H9 (cell line): ENCODE measurements around the gene ALKBH7. TPM values are rescaled to one million over a fixed set of nuclear protein-coding genes. Genes with fewer than 3 reads are reported as not detected.
"Not testable (repeated sequence)": the region's sequence is repeated elsewhere in the genome, so short reads cannot be mapped to it uniquely, and the experiment has no call there.

ENCODE experiments used
- DNase-seq: peaks from one replicate; pipeline ENCODE4 v3.0.0-alpha.2; 2017
- H2AFZ ChIP-seq: one replicate; pipeline ENCODE4 v1.6.1; 2013; ENCODE audit warnings: mild to moderate bottlenecking, low read length, control low read depth, moderate library complexity
- H2AK5ac ChIP-seq: 2 replicates; pipeline ENCODE4 v1.6.1; 2013; ENCODE audit warnings: low read length, control low read depth, mixed read lengths; ENCODE audit not compliant: insufficient read length
- H2BK120ac ChIP-seq: one replicate; pipeline ENCODE4 v1.6.1; 2013; ENCODE audit warnings: low read depth, mild to moderate bottlenecking, low read length, control low read depth, inconsistent platforms; ENCODE audit not compliant: poor library complexity, severe bottlenecking
- H2BK12ac ChIP-seq: 2 replicates; pipeline ENCODE4 v1.6.1; 2013; ENCODE audit warnings: low read length, control low read depth, mixed read lengths, low read depth; ENCODE audit not compliant: insufficient read length
- H2BK15ac ChIP-seq: 2 replicates; pipeline ENCODE4 v1.6.1; 2013; ENCODE audit warnings: low read depth, low read length, control low read depth
- H2BK20ac ChIP-seq: one replicate; pipeline ENCODE4 v1.6.1; 2013; ENCODE audit warnings: low read depth, mild to moderate bottlenecking, low read length, control low read depth, inconsistent platforms; ENCODE audit not compliant: poor library complexity, severe bottlenecking
- H2BK5ac ChIP-seq: 2 replicates; pipeline ENCODE4 v1.6.1; 2013; ENCODE audit warnings: low read length, control low read depth, mixed read lengths; ENCODE audit not compliant: insufficient read length
- H3K14ac ChIP-seq: 2 replicates; pipeline ENCODE4 v1.6.1; 2013; ENCODE audit warnings: low read length, control low read depth; ENCODE audit not compliant: insufficient read depth
- H3K18ac ChIP-seq: 2 replicates; pipeline ENCODE4 v1.6.1; 2013; ENCODE audit warnings: low read depth, mild to moderate bottlenecking, mixed read lengths, low read length, control low read depth; ENCODE audit not compliant: insufficient read length
- H3K23ac ChIP-seq: 2 replicates; pipeline ENCODE4 v1.6.1; 2013; ENCODE audit warnings: low read length, control low read depth, mixed read lengths, low read depth; ENCODE audit not compliant: insufficient read length
- H3K23me2 ChIP-seq: 2 replicates; pipeline ENCODE4 v1.6.1; 2013; ENCODE audit warnings: low read depth, mild to moderate bottlenecking, mixed read lengths, low read length, control low read depth; ENCODE audit not compliant: insufficient read length, poor library complexity, severe bottlenecking
- H3K27ac ChIP-seq: 2 replicates; pipeline ENCODE4 v1.5.1; 2013; ENCODE audit warnings: low read length, control low read depth, mixed read lengths, low read depth; ENCODE audit not compliant: insufficient read length
- H3K27me3 ChIP-seq: 2 replicates; pipeline ENCODE4 v1.6.1; 2013; ENCODE audit warnings: low read length, control low read depth, inconsistent platforms; ENCODE audit not compliant: insufficient read depth
- H3K4ac ChIP-seq: 2 replicates; pipeline ENCODE4 v1.6.1; 2013; ENCODE audit warnings: low read depth, mild to moderate bottlenecking, control low read depth, inconsistent platforms, low read length, moderate library complexity
- H3K4me1 ChIP-seq: 2 replicates; pipeline ENCODE4 v1.6.1; 2013; ENCODE audit warnings: low read length, control low read depth, inconsistent platforms; ENCODE audit not compliant: insufficient read depth
- H3K4me2 ChIP-seq: 2 replicates; pipeline ENCODE4 v1.6.1; 2013; ENCODE audit warnings: low read length, control low read depth, mixed read lengths; ENCODE audit not compliant: insufficient read length, insufficient read depth
- H3K56ac ChIP-seq: 2 replicates; pipeline ENCODE4 v1.6.1; 2013; ENCODE audit warnings: low read depth, mild to moderate bottlenecking, mixed read lengths, low read length, control low read depth; ENCODE audit not compliant: insufficient read length
- H3K79me1 ChIP-seq: 2 replicates; pipeline ENCODE4 v1.6.1; 2013; ENCODE audit warnings: low read depth, mild to moderate bottlenecking, moderate library complexity, low read length, control low read depth, inconsistent platforms; ENCODE audit not compliant: insufficient read depth, poor library complexity, severe bottlenecking
- H3K79me2 ChIP-seq: 2 replicates; pipeline ENCODE4 v1.6.1; 2013; ENCODE audit warnings: low read length, control low read depth, inconsistent platforms; ENCODE audit not compliant: insufficient read depth
- H3K9ac ChIP-seq: 2 replicates; pipeline ENCODE4 v1.6.1; 2013; ENCODE audit warnings: low read length, control low read depth, mixed read lengths; ENCODE audit not compliant: insufficient read length; ENCODE audit errors: extremely low read depth
- H3K9me3 ChIP-seq: one replicate; pipeline ENCODE4 v1.6.1; 2013; ENCODE audit warnings: low read depth, low read length, inconsistent platforms; ENCODE audit not compliant: control insufficient read depth
- H3T11ph ChIP-seq: one replicate; pipeline ENCODE4 v1.6.1; 2013; ENCODE audit warnings: mild to moderate bottlenecking, low read length, control low read depth, inconsistent platforms
- H4K20me1 ChIP-seq: one replicate; pipeline ENCODE4 v1.6.1; 2013; ENCODE audit not compliant: control insufficient read depth, insufficient read length, insufficient read depth
- H4K5ac ChIP-seq: 2 replicates; pipeline ENCODE4 v1.6.1; 2013; ENCODE audit warnings: low read depth, mild to moderate bottlenecking, mixed read lengths, low read length, control low read depth; ENCODE audit not compliant: insufficient read length
- H4K8ac ChIP-seq: replicated peaks from 2 replicates; pipeline ENCODE4 v1.6.1; 2013; ENCODE audit warnings: low read length, control low read depth, mixed read lengths, low read depth; ENCODE audit not compliant: insufficient read length
- H4K91ac ChIP-seq: 2 replicates; pipeline ENCODE4 v1.6.1; 2013; ENCODE audit warnings: low read depth, mild to moderate bottlenecking, moderate library complexity, mixed read lengths, low read length, control low read depth; ENCODE audit not compliant: insufficient read length
- H3K27ac Mint-ChIP-seq, 3 experiments: 2 replicates in 2 of 3; 3 replicates in 1 of 3; pipeline ENCODE4 v1.8.0; 2020 to 2021; ENCODE audit warnings: mixed read lengths in 3 of 3, mild to moderate bottlenecking in 1 of 3, moderate library complexity in 1 of 3
- H3K27me3 Mint-ChIP-seq: 2 replicates; pipeline ENCODE4 v1.8.0; 2021; ENCODE audit warnings: low read depth, mild to moderate bottlenecking, moderate library complexity, mixed read lengths
- H3K36me3 Mint-ChIP-seq, 3 experiments: 2 replicates in 2 of 3; 3 replicates in 1 of 3; pipeline ENCODE4 v1.8.0; 2020 to 2021; ENCODE audit warnings: low read depth in 3 of 3, mixed read lengths in 3 of 3; ENCODE audit not compliant: insufficient read depth in 1 of 3
- H3K4me1 Mint-ChIP-seq, 2 experiments: 2 replicates each; pipeline ENCODE4 v1.8.0; 2020; ENCODE audit warnings: mixed read lengths in 2 of 2
- H3K4me3 Mint-ChIP-seq, 2 experiments: 2 replicates in 1 of 2; 3 replicates in 1 of 2; pipeline ENCODE4 v1.8.0; 2020 to 2021; ENCODE audit warnings: mild to moderate bottlenecking in 2 of 2, mixed read lengths in 2 of 2, moderate library complexity in 1 of 2
- H3K9me3 Mint-ChIP-seq, 2 experiments: 2 replicates in 1 of 2; 3 replicates in 1 of 2; pipeline ENCODE4 v1.8.0; 2020; ENCODE audit warnings: mild to moderate bottlenecking in 2 of 2, mixed read lengths in 2 of 2, moderate library complexity in 1 of 2
- CTCF ChIP-seq: fragments of 200-600 bp; sonication (generic); conservative IDR thresholded peaks from 3 replicates; pipeline ENCODE4 v1.8.0; 2021; ENCODE audit warnings: antibody characterized with exemption, mild to moderate bottlenecking
- WGBS: extraction: QIAGEN DNeasy Blood & Tissue Kit; methylation state at CpG from one replicate; pipeline ENCODE4 v1.1.7; 2013; ENCODE audit warnings: missing lambda C conversion rate, low lambda C conversion rate, mixed read lengths; ENCODE audit not compliant: insufficient read length; ENCODE audit errors: extremely low coverage; 5-methylcytosine and 5-hydroxymethylcytosine counted together
- total RNA-seq: library from RNA; stranded (reverse); gene quantifications from 2 replicates; pipeline ENCODE4 v1.2.1, GENCODE V29; 2021

Gene ALKBH7
- total RNA-seq, 1 experiment from 2014 or later = 85.7 TPM

DNA sequence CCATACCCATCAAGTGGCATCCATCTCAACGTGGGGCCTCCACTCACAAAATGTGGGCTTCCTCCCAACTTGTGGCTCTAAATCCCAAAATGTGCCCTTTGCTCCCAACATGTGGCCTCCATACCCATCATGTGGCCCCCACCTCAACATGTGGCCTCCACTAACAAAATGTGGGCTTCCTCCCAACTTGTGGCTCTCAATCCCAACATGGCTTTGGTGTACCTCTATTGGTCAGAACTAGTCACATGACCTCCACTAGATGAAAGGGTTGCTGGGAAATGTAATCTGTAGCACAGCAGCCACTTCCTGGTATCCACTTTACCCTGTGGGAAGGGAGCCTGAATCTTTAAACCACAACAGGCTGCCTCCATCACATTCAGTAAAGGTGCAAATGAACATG is 29.1 kb upstream of the ALKBH7 start:
- Histone ChIP-seq H2BK15ac (no peak overlapping the region), H2BK5ac (no peak overlapping the region), H3K79me1 (no peaks in the 10 kb centered on the region), H3K18ac (no peak overlapping the region), H4K5ac (no peak overlapping the region), H3K27ac (no peak overlapping the region), H3T11ph (no peak overlapping the region), H2AK5ac (no peak overlapping the region), H3K79me2 (no peaks in the 10 kb centered on the region), H3K4me2 (no peak overlapping the region), H3K4me1 (no peaks in the 10 kb centered on the region), H2BK12ac (no peak overlapping the region), H3K9ac (no peak overlapping the region), H2BK20ac (no peak overlapping the region), H3K56ac (no peak overlapping the region), H3K9me3 (no peaks in the 10 kb centered on the region), H3K14ac (no peak overlapping the region), H2AFZ (no peak overlapping the region), H3K23me2 (no peaks in the 10 kb centered on the region), H4K8ac (no peak overlapping the region), H2BK120ac (no peak overlapping the region), H3K27me3 (no peaks in the 10 kb centered on the region), H3K23ac (no peak overlapping the region), H3K4ac (no peak overlapping the region), H4K91ac (no peak overlapping the region), H4K20me1 (no peaks in the 10 kb centered on the region)
- peaks cover 10% of the 10 kb centered on the region for H3K27me3 Mint-ChIP-seq
- no peaks in the 10 kb centered on the region for H3K4me1 Mint-ChIP-seq
- peaks cover 6 to 55% of the 10 kb centered on the region in 2 experiments; a peak in 4 of 5 replicates for H3K9me3 Mint-ChIP-seq
- WGBS = no CpG with 5 or more reads among the region's 1 CpG
- no peak overlapping the region for H3K4me3 Mint-ChIP-seq
- no peak for DNase-seq
- no peak for TF ChIP-seq CTCF
- no peak overlapping the region for H3K27ac Mint-ChIP-seq
- H3K36me3 Mint-ChIP-seq = no peaks in the 10 kb centered on the region; a peak in 1 of 7 replicates

DNA sequence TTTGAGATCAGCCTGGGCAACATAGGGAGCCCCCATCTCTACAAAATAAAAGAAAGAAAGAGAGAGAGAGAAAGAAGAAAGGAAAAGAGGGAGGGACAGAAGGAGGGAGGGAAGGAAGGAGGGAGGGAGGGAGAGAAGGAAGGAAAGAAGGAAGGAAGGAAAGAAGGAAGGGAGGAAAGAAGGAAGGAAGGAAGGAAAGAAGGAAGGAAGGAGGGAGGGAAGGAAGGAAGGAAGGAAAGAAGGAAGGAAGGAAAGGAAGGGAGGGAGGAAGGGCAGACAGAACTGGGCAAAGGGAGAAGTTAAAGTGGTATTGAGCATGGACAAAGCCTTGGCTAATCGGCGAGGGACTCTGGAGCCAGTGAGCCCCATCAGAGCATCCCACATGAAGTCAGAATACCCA is 23.3 kb upstream of the ALKBH7 start:
- not testable (repeated sequence) for H3K23ac ChIP-seq, H4K91ac ChIP-seq, H2BK12ac ChIP-seq, H3K4me1 ChIP-seq, H3K27ac ChIP-seq, H3K36me3 Mint-ChIP-seq, H3K4me1 Mint-ChIP-seq, H3K9me3 ChIP-seq, H2AFZ ChIP-seq, H2BK20ac ChIP-seq, H3K4ac ChIP-seq, H3K4me3 Mint-ChIP-seq, H3K79me2 ChIP-seq, H3K18ac ChIP-seq, H3K79me1 ChIP-seq, H3K23me2 ChIP-seq, H3K56ac ChIP-seq, H3K27ac Mint-ChIP-seq, H4K20me1 ChIP-seq, H3K27me3 ChIP-seq, H3T11ph ChIP-seq, H3K14ac ChIP-seq, H2AK5ac ChIP-seq, H2BK15ac ChIP-seq, H4K5ac ChIP-seq, H4K8ac ChIP-seq, H3K4me2 ChIP-seq, H2BK5ac ChIP-seq, H3K9ac ChIP-seq, DNase-seq, H2BK120ac ChIP-seq
- no CpG with 5 or more reads among the region's 2 CpGs for WGBS
- Mint-ChIP-seq H3K9me3 (peaks cover 2 to 35% of the 10 kb centered on the region in 2 experiments; a peak in 3 of 5 replicates), H3K27me3 (peaks cover 19% of the 10 kb centered on the region)
